ENCODE measurements around the gene KRT72. TPM values are rescaled to one million over a fixed set of nuclear protein-coding genes. Genes with fewer than 3 reads are reported as not detected.

The KRT72 gene
- polyA plus RNA-seq, 1 donor from 2014 or later = not detected

- Histone ChIP-seq H3K9ac (ENCODE audit: low read length) (no peak overlapping the region), H3K4me2 (ENCODE audit: low read length) (no peak overlapping the region), H2AFZ (ENCODE audit: low read depth, low read length) (no peak overlapping the region), H3K9me2 (ENCODE audit: insufficient read depth, low read length) (no peaks in the 10 kb centered on the region), H3K4me3 (ENCODE audit: low read length) (no peak overlapping the region), H3K9me3 (ENCODE audit: low read length) (no peaks in the 10 kb centered on the region), H3K27me3 (ENCODE audit: insufficient read depth, low read depth, low read length) (no peaks in the 10 kb centered on the region), H3K79me2 (replicated peaks; ENCODE audit: insufficient read depth, low read length) (no peaks in the 10 kb centered on the region), H3K36me3 (ENCODE audit: insufficient read depth, low read length) (no peaks in the 10 kb centered on the region), H3F3A (ENCODE audit: insufficient read depth, low read length, poor library complexity, severe bottlenecking) (no peaks in the 10 kb centered on the region), H3K27ac (ENCODE audit: low read length) (no peak overlapping the region), H4K20me1 (ENCODE audit: insufficient read depth) (no peaks in the 10 kb centered on the region)
- no peak for TF ChIP-seq RAD21 (conservative IDR thresholded peaks at IDR 0.05)
- no peak for TF ChIP-seq SMC3 (conservative IDR thresholded peaks at IDR 0.05; ENCODE audit: poor library complexity)
- no peak for TF ChIP-seq MXI1 (conservative IDR thresholded peaks at IDR 0.05; ENCODE audit: poor library complexity, severe bottlenecking)
- TF ChIP-seq EP300 (conservative IDR thresholded peaks at IDR 0.05; ENCODE audit: poor library complexity, severe bottlenecking) = no peak
- TF ChIP-seq, protein P1, sequence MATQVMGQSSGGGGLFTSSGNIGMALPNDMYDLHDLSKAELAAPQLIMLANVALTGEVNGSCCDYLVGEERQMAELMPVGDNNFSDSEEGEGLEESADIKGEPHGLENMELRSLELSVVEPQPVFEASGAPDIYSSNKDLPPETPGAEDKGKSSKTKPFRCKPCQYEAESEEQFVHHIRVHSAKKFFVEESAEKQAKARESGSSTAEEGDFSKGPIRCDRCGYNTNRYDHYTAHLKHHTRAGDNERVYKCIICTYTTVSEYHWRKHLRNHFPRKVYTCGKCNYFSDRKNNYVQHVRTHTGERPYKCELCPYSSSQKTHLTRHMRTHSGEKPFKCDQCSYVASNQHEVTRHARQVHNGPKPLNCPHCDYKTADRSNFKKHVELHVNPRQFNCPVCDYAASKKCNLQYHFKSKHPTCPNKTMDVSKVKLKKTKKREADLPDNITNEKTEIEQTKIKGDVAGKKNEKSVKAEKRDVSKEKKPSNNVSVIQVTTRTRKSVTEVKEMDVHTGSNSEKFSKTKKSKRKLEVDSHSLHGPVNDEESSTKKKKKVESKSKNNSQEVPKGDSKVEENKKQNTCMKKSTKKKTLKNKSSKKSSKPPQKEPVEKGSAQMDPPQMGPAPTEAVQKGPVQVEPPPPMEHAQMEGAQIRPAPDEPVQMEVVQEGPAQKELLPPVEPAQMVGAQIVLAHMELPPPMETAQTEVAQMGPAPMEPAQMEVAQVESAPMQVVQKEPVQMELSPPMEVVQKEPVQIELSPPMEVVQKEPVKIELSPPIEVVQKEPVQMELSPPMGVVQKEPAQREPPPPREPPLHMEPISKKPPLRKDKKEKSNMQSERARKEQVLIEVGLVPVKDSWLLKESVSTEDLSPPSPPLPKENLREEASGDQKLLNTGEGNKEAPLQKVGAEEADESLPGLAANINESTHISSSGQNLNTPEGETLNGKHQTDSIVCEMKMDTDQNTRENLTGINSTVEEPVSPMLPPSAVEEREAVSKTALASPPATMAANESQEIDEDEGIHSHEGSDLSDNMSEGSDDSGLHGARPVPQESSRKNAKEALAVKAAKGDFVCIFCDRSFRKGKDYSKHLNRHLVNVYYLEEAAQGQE (IDR thresholded peaks at IDR 0.05; ENCODE audit: borderline replicate concordance) = no peak
- no peak for TF ChIP-seq POLR2AphosphoS5 (IDR thresholded peaks at IDR 0.05)
- no peak for TF ChIP-seq TAF1 (IDR thresholded peaks at IDR 0.05; ENCODE audit: low read depth)
- no peak for TF ChIP-seq EZH2 (IDR thresholded peaks at IDR 0.05; ENCODE audit: borderline replicate concordance, insufficient read depth, low read length, poor library complexity, severe bottlenecking)
- no peak for TF ChIP-seq CTCF (IDR thresholded peaks at IDR 0.05; ENCODE audit: poor library complexity, severe bottlenecking)
Observed at GRCh38 chr12:52608161-52608560, 6.9 kb upstream of the KRT72 start.

DNA sequence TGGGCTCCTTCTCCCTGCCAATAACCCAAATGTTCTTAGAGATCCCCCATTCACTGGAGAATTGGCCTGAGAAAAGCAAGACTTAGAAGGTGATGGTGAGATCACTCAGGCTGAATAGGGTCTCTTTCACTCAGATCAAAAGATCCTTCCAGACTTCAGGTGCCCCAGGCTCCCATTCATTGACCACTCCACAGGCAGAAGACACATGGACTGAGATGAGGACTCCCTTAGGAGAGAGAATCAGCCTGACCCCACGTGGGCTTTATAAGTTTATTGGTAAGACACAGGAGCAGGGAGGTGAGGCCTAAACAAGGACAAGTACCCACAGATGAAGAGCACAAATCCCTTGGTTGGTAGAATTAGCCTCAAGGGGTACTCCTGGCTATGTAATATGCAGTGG is 6.1 kb upstream of the KRT72 start:
- H3K27me3 ChIP-seq (ENCODE audit: insufficient read depth, low read depth, low read length) = no peaks in the 10 kb centered on the region

More for the DNA sequence above, 6.1 kb upstream of the KRT72 start:
- Histone ChIP-seq H3K9ac (ENCODE audit: low read length) (no peak overlapping the region), H2AFZ (ENCODE audit: low read depth, low read length) (no peak overlapping the region), H3K36me3 (ENCODE audit: insufficient read depth, low read length) (no peaks in the 10 kb centered on the region), H3K4me3 (ENCODE audit: low read length) (no peak overlapping the region), H3K79me2 (replicated peaks; ENCODE audit: insufficient read depth, low read length) (no peaks in the 10 kb centered on the region), H3K9me3 (ENCODE audit: low read length) (no peaks in the 10 kb centered on the region), H3K27ac (ENCODE audit: low read length) (no peak overlapping the region), H3K9me2 (ENCODE audit: insufficient read depth, low read length) (no peaks in the 10 kb centered on the region), H3F3A (ENCODE audit: insufficient read depth, low read length, poor library complexity, severe bottlenecking) (no peaks in the 10 kb centered on the region), H3K4me2 (ENCODE audit: low read length) (no peak overlapping the region), H4K20me1 (ENCODE audit: insufficient read depth) (no peaks in the 10 kb centered on the region)
- TF ChIP-seq RAD21 (conservative IDR thresholded peaks at IDR 0.05) = no peak
- TF ChIP-seq EP300 (conservative IDR thresholded peaks at IDR 0.05; ENCODE audit: poor library complexity, severe bottlenecking) = no peak
- TF ChIP-seq CTCF (IDR thresholded peaks at IDR 0.05; ENCODE audit: poor library complexity, severe bottlenecking) = no peak
- no peak for TF ChIP-seq EZH2 (IDR thresholded peaks at IDR 0.05; ENCODE audit: borderline replicate concordance, insufficient read depth, low read length, poor library complexity, severe bottlenecking)
- no peak for TF ChIP-seq SMC3 (conservative IDR thresholded peaks at IDR 0.05; ENCODE audit: poor library complexity)
- TF ChIP-seq MXI1 (conservative IDR thresholded peaks at IDR 0.05; ENCODE audit: poor library complexity, severe bottlenecking) = no peak
- no peak for TF ChIP-seq POLR2AphosphoS5 (IDR thresholded peaks at IDR 0.05)
- TF ChIP-seq, protein P1 (IDR thresholded peaks at IDR 0.05; ENCODE audit: borderline replicate concordance) = no peak
- TF ChIP-seq TAF1 (IDR thresholded peaks at IDR 0.05; ENCODE audit: low read depth) = no peak
